Thymus (tissue), 11 donors: Measurements from ENCODE around the gene AUTS2. TPM values are rescaled to one million over a fixed set of nuclear protein-coding genes. Genes with fewer than 3 reads are reported as not detected.

Source experiments
- DNase-seq, 9 donors: peaks; one replicate each; pipeline ENCODE4 v3.0.0-alpha.2; 2013; ENCODE audit warnings: low spot score in 9 of 9, low read depth in 6 of 9, missing footprints in 1 of 9
- H3K27ac ChIP-seq, 2 donors: one replicate each; pipeline ENCODE4 v1.5.1; 2013; ENCODE audit warnings: control low read depth in 1 of 2, low read depth in 1 of 2, low read length in 1 of 2, mild to moderate bottlenecking in 1 of 2, moderate library complexity in 1 of 2
- H3K27me3 ChIP-seq, 2 donors: one replicate each; pipeline ENCODE4 v1.5.1; 2013; ENCODE audit warnings: low read length in 1 of 2; ENCODE audit not compliant: control insufficient read depth in 2 of 2, insufficient read depth in 1 of 2
- H3K36me3 ChIP-seq, 2 donors: one replicate each; pipeline ENCODE4 v1.5.1; 2013; ENCODE audit warnings: low read length in 1 of 2, mild to moderate bottlenecking in 1 of 2, moderate library complexity in 1 of 2; ENCODE audit not compliant: control insufficient read depth in 2 of 2, insufficient read depth in 2 of 2
- H3K4me1 ChIP-seq, 2 donors: one replicate each; pipeline ENCODE4 v1.5.1; 2013; ENCODE audit warnings: low read length in 2 of 2; ENCODE audit not compliant: control insufficient read depth in 2 of 2, insufficient read depth in 2 of 2
- H3K4me3 ChIP-seq, 2 donors: one replicate each; pipeline ENCODE4 v1.5.1; 2013; ENCODE audit warnings: low read length in 2 of 2, control low read depth in 1 of 2, mild to moderate bottlenecking in 1 of 2
- H3K9me3 ChIP-seq, 2 donors: one replicate each; pipeline ENCODE4 v1.5.1; 2013; ENCODE audit warnings: low read length in 1 of 2, mild to moderate bottlenecking in 1 of 2; ENCODE audit not compliant: control insufficient read depth in 2 of 2, insufficient read depth in 1 of 2
- WGBS: extraction: QIAGEN DNeasy Blood & Tissue Kit; methylation state at CpG from one replicate; pipeline ENCODE4 v1.1.7; 2013; 5-methylcytosine and 5-hydroxymethylcytosine counted together
- polyA plus RNA-seq: library from polyadenylated mRNA; stranded (reverse); fragments of 200-250 nt; gene quantifications from one replicate; pipeline ENCODE4 v1.2.3, GENCODE V29; 2013
- total RNA-seq: library from RNA; stranded (reverse); fragments of 120-200 nt; gene quantifications from one replicate; pipeline ENCODE4 v1.2.4, GENCODE V29; 2013
- donor health status: healthy.

AUTS2 gene
- total and polyA plus RNA-seq, 2 donors, result 9.2 to 17.1 TPM

DNA sequence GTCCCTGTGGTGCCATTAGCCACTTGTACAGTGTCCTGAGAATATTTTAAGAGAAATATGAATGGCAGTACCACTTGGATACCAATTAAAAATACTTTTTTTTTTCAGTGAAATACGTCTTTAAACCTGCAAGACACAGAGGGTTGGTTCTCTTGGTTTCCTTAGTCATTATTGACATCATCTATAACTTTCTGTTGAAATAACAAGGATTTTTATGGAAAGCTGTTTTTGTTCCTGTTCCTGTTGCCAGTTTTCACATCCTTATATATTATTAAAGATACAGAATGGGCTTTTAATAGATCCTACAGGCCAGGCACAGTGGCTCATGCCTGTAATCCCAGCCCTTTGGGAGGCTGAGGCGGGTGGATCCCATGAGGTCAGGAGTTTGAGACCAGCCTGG lies 579.9 kb downstream of the AUTS2 start:
- no peak overlapping the region for H3K4me3 ChIP-seq
- no peaks in the 10 kb centered on the region for H3K27me3 ChIP-seq
- no peak for DNase-seq
- no peak overlapping the region for H3K27ac ChIP-seq
- H3K4me1 ChIP-seq, result peaks cover 2 to 10% of the 10 kb centered on the region in 2 donors
- H3K9me3 ChIP-seq, result no peaks in the 10 kb centered on the region
- 97% methylated on average over 2 of the region's 2 CpGs for WGBS
- no peaks in the 10 kb centered on the region for H3K36me3 ChIP-seq

DNA sequence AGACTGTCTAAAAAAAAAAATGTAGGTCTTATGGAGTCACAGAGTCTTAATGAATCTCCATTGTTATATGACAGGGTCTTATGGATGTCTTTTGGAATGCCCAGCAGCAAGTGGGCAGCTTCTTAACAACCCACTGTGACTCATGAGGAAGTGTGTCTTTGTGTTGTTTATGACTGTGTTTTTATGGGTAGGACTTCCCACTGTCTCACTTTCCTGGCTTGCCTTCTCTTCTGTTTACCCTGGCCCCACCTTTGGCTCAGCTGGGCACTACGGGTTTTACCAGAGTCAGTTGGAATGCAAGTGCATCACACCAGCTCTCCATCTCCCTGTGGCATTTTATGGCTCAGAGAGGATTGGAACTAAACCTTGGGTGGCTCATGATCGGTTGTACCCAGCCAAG lies 580.5 kb downstream of the AUTS2 start:
- WGBS, result 95% methylated on average over 2 of the region's 2 CpGs
- DNase-seq, result no peak

DNA sequence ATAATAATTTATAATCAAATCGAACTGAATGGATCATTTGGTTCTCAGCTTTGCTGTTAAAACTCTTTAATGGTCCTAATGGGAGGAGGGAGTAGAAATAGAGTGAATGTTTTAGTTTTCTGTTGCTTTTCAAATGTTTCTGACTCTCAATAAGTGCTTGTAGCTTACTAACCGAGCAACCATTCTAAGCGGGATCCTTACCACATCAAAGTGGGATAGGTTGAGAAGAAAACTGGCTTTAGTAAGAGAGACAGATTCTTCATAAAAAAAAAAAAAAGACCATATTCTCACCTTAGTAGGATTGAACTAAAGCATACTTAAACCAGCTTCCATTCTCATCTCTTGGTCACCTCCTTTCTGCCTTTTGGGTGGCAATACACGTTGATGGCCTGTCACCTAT lies 584.2 kb downstream of the AUTS2 start:
- H3K27ac ChIP-seq, result no peak overlapping the region
- WGBS, result 53% methylated on average over 4 of the region's 4 CpGs
- H3K4me3 ChIP-seq, result no peak overlapping the region
- H3K9me3 ChIP-seq, result no peaks in the 10 kb centered on the region
- no peaks in the 10 kb centered on the region for H3K27me3 ChIP-seq
- peak in 6 of 9 donors; percentile 19 to 75 (median 34) for DNase-seq
- peaks cover 2 to 10% of the 10 kb centered on the region in 2 donors for H3K4me1 ChIP-seq
- no peaks in the 10 kb centered on the region for H3K36me3 ChIP-seq

More for the DNA sequence above, 580.5 kb downstream of the AUTS2 start:
- Histone ChIP-seq H3K4me1 (peaks cover 2 to 10% of the 10 kb centered on the region in 2 donors), H3K36me3 (no peaks in the 10 kb centered on the region), H3K9me3 (no peaks in the 10 kb centered on the region), H3K27me3 (no peaks in the 10 kb centered on the region), H3K27ac (no peak overlapping the region), H3K4me3 (no peak overlapping the region)

DNA sequence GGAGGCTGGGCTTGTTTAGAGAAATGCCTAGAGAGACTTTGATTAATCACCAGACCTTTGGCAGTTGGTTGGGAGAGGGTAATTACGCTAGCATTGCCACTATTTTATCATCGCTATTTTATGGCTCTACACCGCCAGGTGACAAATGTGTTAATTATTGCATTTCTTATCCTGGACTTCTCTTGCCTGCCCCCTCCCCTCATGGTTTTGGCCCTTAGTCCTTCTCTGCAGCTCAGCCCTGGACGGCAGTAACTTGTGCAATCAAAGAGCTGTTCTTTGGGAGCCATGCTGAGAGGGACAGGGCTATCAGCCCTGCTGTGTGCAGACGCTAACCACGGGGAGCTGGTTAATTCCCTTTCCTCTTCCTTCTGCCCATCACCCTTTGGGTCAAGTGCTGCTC lies 585.0 kb downstream of the AUTS2 start:
- WGBS, result 96% methylated on average over 6 of the region's 6 CpGs
- Histone ChIP-seq H3K27me3 (no peaks in the 10 kb centered on the region), H3K9me3 (no peaks in the 10 kb centered on the region), H3K27ac (no peak overlapping the region), H3K4me3 (no peak overlapping the region), H3K4me1 (peaks cover 2 to 7% of the 10 kb centered on the region in 2 donors), H3K36me3 (no peaks in the 10 kb centered on the region)
- DNase-seq, result no peak

DNA sequence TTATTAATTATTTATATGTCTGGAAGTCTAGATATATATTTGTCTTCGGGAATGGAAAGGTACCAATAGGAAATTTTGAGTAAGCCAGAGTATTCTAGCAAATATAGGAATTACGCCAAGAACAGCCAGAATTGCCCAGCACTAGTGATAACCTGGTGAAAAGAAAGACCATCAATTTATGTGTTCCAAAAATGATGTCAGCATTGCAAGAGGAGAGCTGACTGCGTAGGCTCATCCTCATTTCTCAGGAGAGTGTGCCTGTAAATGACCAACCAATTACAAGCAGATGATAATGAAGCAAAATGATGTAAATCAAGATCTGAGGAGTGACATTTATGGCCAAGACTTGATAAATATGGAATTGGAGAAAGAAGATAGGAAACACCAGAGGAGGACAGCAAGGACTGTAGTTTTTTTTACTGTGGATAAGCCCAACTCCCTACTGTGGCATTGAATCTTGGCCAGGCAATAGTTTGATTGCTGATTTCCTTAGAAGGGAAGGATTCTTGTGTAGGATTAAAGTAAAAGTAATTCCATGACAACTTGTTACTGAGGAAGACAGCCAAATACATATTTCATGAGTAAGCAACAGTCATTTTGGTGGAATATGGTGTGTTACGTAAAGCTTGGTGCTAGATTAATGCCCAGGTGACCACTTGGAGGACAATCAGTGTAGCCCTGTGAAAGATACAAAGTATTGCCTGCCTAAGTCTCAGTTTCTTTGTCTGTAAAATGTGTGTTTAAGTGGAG lies 590.8 kb downstream of the AUTS2 start:
- no peak for DNase-seq

DNA sequence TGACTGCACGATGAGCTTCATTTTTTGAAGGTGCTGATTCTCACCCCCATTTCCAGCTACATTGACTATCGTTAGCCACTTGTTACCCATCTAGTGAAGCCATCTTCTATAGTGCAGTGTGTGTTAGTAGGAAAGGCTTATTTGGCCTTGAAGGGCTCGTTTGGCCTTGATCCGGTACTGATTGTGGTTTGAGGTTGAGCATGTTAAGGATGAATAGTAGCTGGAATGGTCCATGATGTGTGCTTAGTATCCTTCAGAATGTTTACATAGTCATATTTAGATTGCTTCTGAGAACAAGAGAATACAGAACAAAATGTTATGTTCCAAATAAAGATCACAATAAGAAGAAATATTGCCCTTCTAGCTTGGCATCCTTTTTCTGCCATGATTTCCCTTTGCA lies 591.5 kb downstream of the AUTS2 start:
- no peak for DNase-seq
- Histone ChIP-seq H3K4me1 (no peaks in the 10 kb centered on the region), H3K36me3 (no peaks in the 10 kb centered on the region), H3K4me3 (no peak overlapping the region), H3K27ac (no peak overlapping the region), H3K9me3 (no peaks in the 10 kb centered on the region), H3K27me3 (no peaks in the 10 kb centered on the region)
- WGBS, result 98% methylated on average over 4 of the region's 4 CpGs

More for the DNA sequence above, 590.8 kb downstream of the AUTS2 start:
- Histone ChIP-seq H3K9me3 (no peaks in the 10 kb centered on the region), H3K36me3 (no peaks in the 10 kb centered on the region), H3K27ac (no peak overlapping the region), H3K27me3 (no peaks in the 10 kb centered on the region), H3K4me3 (no peak overlapping the region), H3K4me1 (no peaks in the 10 kb centered on the region)
- 98% methylated on average over 4 of the region's 4 CpGs for WGBS

DNA sequence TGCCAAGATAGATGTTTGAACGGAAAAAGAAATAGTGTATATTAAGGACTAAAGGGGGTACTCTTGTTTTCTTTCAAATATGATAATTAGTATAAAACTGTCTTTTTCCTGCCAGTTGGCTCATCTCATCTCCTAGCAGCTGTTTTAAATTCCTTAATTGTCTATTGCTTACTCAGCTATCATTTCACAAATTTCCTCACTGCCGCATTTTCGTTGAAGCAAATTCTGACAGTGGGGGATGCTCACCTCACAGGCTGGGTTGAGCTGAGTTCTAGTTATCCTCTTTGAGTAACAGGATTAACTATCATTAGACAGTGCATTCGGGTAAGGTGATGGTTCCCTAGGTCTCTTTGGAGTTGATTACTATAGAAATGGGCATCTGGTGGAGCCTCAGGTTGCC lies 592.0 kb downstream of the AUTS2 start:
- no peak for DNase-seq
- Histone ChIP-seq H3K27me3 (no peaks in the 10 kb centered on the region), H3K36me3 (no peaks in the 10 kb centered on the region), H3K4me1 (no peaks in the 10 kb centered on the region), H3K9me3 (no peaks in the 10 kb centered on the region), H3K27ac (no peak overlapping the region), H3K4me3 (no peak overlapping the region)
- WGBS, result 97% methylated on average over 4 of the region's 4 CpGs

DNA sequence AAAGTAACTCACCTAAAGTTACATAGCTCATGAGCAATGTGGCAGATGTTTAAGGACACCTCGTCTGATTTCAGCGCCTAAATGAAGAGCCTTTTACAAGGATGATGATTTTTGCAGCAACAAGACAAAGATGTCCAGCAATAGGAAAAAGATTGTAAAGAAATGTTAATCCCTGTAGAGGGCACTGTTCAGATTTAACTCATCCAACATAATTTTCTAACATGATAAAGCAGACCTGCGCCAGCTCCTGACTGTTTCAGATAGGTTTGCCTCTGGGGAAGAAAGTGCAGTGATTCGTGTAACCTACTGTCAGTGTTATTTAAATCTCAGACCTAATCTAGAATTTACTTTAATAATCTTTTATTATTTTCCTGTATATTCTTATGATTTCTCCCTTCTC lies 595.2 kb downstream of the AUTS2 start:
- no peaks in the 10 kb centered on the region for H3K27me3 ChIP-seq
- no peaks in the 10 kb centered on the region for H3K9me3 ChIP-seq
- no peak overlapping the region for H3K27ac ChIP-seq
- 93% methylated on average over 4 of the region's 4 CpGs for WGBS
- peak in 1 of 9 donors; percentile 31 for DNase-seq
- H3K4me3 ChIP-seq, result no peak overlapping the region
- H3K4me1 ChIP-seq, result no peaks in the 10 kb centered on the region
- no peaks in the 10 kb centered on the region for H3K36me3 ChIP-seq

DNA sequence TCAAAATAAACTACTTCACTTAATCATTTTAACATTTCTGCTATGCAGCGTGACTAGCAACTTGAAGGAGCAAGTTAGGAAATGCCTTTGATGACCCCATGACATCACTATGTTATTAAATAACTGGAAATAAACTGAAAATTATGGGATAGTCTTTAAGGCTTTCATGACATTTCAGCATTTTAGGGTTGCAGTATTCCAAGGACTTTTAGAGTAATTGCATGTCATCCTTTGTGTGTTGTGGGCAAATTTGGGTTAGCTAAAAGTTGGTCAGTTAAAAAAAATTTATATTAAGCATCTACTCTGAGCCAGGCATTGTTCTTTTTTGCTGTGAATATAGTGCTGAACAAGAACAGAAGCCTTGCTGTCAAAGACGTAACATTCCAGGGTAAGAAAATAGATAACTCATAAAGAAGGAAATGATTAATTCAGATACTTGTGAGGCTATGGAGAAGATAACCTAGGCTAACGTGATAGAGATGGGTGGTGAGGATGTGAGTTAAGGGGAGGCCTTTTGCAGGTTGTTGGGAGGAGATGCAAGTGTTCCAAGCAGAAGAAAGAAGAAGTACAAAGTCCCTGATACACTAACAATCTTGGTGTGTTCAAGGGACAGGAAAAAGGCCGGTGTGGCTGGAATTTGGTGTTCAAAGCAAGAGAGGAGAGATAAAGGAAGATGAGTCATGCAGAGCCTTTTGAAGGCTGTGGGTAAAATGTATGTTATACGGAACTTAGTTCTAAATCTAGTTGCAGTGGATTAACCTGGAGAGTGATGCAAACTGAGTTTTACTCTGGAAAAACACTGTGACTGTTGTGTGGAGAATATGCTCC lies 610.2 kb downstream of the AUTS2 start:
- no peaks in the 10 kb centered on the region for H3K9me3 ChIP-seq
- H3K27ac ChIP-seq, result no peak overlapping the region
- H3K27me3 ChIP-seq, result no peaks in the 10 kb centered on the region
- H3K36me3 ChIP-seq, result no peaks in the 10 kb centered on the region
- no peaks in the 10 kb centered on the region for H3K4me1 ChIP-seq
- 68% methylated on average over 5 of the region's 5 CpGs for WGBS
- DNase-seq, result peak in 2 of 9 donors; percentile 6 to 25
- no peak overlapping the region for H3K4me3 ChIP-seq
